ENCODE measurements around the gene TMX2. TPM values are rescaled to one million over a fixed set of nuclear protein-coding genes. Genes with fewer than 3 reads are reported as not detected.

TMX2 gene
- total and polyA plus RNA-seq, 9 of the 15 experiments (the other 6 are each of a cell fraction or from before 2014, with no cell fraction given) = 176 to 433 (median 227) TPM

DNA sequence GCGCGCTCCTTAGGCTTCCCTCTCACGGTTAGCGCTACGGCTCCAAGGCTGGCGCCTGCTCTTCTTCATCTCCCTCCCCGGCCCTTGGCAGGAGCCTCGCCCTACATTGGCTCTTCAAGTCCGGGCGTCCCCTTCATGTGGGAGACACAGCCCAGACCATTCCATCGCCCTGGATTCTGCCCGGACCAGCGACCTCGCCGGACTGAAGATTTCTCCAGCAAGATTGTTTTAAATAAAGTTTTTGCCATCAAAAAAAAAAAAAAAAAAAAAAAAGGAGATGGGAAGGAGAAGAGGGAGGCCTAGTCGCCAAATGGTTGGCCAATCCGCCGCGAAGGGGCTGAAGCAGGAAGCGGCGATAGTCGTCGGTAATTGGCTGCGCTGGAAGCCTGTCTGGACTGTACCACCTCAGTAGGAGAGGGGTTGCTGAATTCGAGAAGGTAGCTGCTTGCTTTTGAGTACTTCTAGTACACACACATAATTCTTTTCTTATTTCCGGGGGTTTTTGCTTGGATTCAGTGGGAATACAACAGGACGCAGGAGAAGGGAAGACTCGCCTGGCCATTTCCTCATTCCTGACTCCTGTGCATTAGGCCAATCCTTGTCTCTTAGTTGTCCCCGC, 45.2 kb upstream of the TMX2 start (continued):
- TF ChIP-seq, protein P1, sequence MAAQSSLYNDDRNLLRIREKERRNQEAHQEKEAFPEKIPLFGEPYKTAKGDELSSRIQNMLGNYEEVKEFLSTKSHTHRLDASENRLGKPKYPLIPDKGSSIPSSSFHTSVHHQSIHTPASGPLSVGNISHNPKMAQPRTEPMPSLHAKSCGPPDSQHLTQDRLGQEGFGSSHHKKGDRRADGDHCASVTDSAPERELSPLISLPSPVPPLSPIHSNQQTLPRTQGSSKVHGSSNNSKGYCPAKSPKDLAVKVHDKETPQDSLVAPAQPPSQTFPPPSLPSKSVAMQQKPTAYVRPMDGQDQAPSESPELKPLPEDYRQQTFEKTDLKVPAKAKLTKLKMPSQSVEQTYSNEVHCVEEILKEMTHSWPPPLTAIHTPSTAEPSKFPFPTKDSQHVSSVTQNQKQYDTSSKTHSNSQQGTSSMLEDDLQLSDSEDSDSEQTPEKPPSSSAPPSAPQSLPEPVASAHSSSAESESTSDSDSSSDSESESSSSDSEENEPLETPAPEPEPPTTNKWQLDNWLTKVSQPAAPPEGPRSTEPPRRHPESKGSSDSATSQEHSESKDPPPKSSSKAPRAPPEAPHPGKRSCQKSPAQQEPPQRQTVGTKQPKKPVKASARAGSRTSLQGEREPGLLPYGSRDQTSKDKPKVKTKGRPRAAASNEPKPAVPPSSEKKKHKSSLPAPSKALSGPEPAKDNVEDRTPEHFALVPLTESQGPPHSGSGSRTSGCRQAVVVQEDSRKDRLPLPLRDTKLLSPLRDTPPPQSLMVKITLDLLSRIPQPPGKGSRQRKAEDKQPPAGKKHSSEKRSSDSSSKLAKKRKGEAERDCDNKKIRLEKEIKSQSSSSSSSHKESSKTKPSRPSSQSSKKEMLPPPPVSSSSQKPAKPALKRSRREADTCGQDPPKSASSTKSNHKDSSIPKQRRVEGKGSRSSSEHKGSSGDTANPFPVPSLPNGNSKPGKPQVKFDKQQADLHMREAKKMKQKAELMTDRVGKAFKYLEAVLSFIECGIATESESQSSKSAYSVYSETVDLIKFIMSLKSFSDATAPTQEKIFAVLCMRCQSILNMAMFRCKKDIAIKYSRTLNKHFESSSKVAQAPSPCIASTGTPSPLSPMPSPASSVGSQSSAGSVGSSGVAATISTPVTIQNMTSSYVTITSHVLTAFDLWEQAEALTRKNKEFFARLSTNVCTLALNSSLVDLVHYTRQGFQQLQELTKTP (IDR thresholded peaks at IDR 0.05; ENCODE audit: low read depth in 1 of 2, partially characterized antibody in 2 of 2) = peak in 1 of 2 experiments; percentile 66
- peak; percentile 50; the same call in 1 of the 2 replicates for TF ChIP-seq CEBPB (tag; IDR thresholded peaks at IDR 0.05)
- TF ChIP-seq, protein P2, sequence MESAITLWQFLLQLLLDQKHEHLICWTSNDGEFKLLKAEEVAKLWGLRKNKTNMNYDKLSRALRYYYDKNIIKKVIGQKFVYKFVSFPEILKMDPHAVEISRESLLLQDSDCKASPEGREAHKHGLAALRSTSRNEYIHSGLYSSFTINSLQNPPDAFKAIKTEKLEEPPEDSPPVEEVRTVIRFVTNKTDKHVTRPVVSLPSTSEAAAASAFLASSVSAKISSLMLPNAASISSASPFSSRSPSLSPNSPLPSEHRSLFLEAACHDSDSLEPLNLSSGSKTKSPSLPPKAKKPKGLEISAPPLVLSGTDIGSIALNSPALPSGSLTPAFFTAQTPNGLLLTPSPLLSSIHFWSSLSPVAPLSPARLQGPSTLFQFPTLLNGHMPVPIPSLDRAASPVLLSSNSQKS (CRISPR knock-in tag; IDR thresholded peaks at IDR 0.05) = no peak
- TF ChIP-seq ZFX (CRISPR knock-in tag; IDR thresholded peaks at IDR 0.05) = no peak; the same call in 1 of the 2 replicates
- no peak for TF ChIP-seq ZNF316 (IDR thresholded peaks at IDR 0.05)
- TF ChIP-seq ZFP36 (IDR thresholded peaks at IDR 0.05; ENCODE audit: low read depth, low read length, partially characterized antibody) = no peak
- no peak for TF ChIP-seq NRF1 (conservative IDR thresholded peaks at IDR 0.05 in 1 of 2, IDR thresholded peaks at IDR 0.05 in 1 of 2)
- TF ChIP-seq ZNF217 (CRISPR knock-in tag; IDR thresholded peaks at IDR 0.05) = no peak
